HepG2 (cell line): Measurements from ENCODE around the gene STUB1. TPM values are rescaled to one million over a fixed set of nuclear protein-coding genes. Genes with fewer than 3 reads are reported as not detected.
A peak's percentile ranks its signal among the peaks of the same experiment; 100 is the strongest.

Source experiments
- BHLHE40 ChIP-seq: IDR thresholded peaks from 2 replicates; pipeline ENCODE4 v1.6.1; 2011; ENCODE audit warnings: low read length, improper control_type of control experiment
- CHCHD3 ChIP-seq: sonication (generic); formaldehyde crosslinking; IDR thresholded peaks from 2 replicates; pipeline ENCODE4 v1.8.0; 2022; ENCODE audit warnings: mild to moderate bottlenecking, missing genetic modification reagents, moderate library complexity
- CREBL2 ChIP-seq: sonication (generic); formaldehyde crosslinking; IDR thresholded peaks from 2 replicates; pipeline ENCODE4 v1.8.1; 2023; ENCODE audit warnings: missing genetic modification reagents, mild to moderate bottlenecking, borderline replicate concordance
- EED ChIP-seq: sonication (generic); formaldehyde crosslinking; IDR thresholded peaks from 2 replicates; pipeline ENCODE4 v1.5.0; 2020; ENCODE audit warnings: mild to moderate bottlenecking, missing genetic modification reagents
- NFRKB ChIP-seq: fragments of 450-650 bp; IDR thresholded peaks from 2 replicates; pipeline ENCODE4 v1.6.1; 2017
- SALL1 ChIP-seq: sonication (generic); formaldehyde crosslinking; IDR thresholded peaks from 2 replicates; pipeline ENCODE4 v1.8.0; 2022; ENCODE audit warnings: mild to moderate bottlenecking, missing genetic modification reagents
- TBL1XR1 ChIP-seq: fragments of 150-350 bp; IDR thresholded peaks from 2 replicates; pipeline ENCODE4 v1.6.1; 2014; ENCODE audit warnings: borderline replicate concordance, low read length; ENCODE audit not compliant: partially characterized antibody
- ZBTB1 ChIP-seq: sonication (generic); formaldehyde crosslinking; IDR thresholded peaks from 2 replicates; pipeline ENCODE4 v1.4.0; 2020; ENCODE audit warnings: missing genetic modification reagents, borderline replicate concordance
- ZFYVE20 ChIP-seq: sonication (generic); formaldehyde crosslinking; IDR thresholded peaks from 2 replicates; pipeline ENCODE4 v1.8.0; 2023; ENCODE audit warnings: low read depth, mild to moderate bottlenecking, moderate library complexity, missing genetic modification reagents, borderline replicate concordance
- ZKSCAN1 ChIP-seq: fragments of 150-350 bp; IDR thresholded peaks from 2 replicates; pipeline ENCODE4 v1.6.1; 2014; ENCODE audit warnings: low read length
- ZNF256 ChIP-seq: sonication (generic); formaldehyde crosslinking; conservative IDR thresholded peaks from 2 replicates; pipeline ENCODE4 v1.4.0; 2020; ENCODE audit warnings: missing genetic modification reagents
- ZNF318 ChIP-seq: sonication (generic); formaldehyde crosslinking; IDR thresholded peaks from 2 replicates; pipeline ENCODE4 v1.4.0; 2020; ENCODE audit warnings: mild to moderate bottlenecking, missing genetic modification reagents
- ZNF563 ChIP-seq: sonication (generic); formaldehyde crosslinking; IDR thresholded peaks from 2 replicates; pipeline ENCODE4 v1.8.0; 2022; ENCODE audit warnings: mild to moderate bottlenecking, moderate library complexity, missing genetic modification reagents
- ZNF724P ChIP-seq: sonication (generic); formaldehyde crosslinking; IDR thresholded peaks from 2 replicates; pipeline ENCODE4 v1.8.0; 2022; ENCODE audit warnings: missing genetic modification reagents, borderline replicate concordance
- ZNF780A ChIP-seq: sonication (generic); formaldehyde crosslinking; IDR thresholded peaks from 2 replicates; pipeline ENCODE4 v1.8.0; 2022; ENCODE audit warnings: mild to moderate bottlenecking, missing genetic modification reagents, moderate library complexity
- ZSCAN31 ChIP-seq: sonication (generic); formaldehyde crosslinking; IDR thresholded peaks from 2 replicates; pipeline ENCODE4 v1.5.0; 2020; ENCODE audit warnings: low read depth, mild to moderate bottlenecking, missing genetic modification reagents
- polyA plus RNA-seq, 8 experiments: library from polyadenylated mRNA; depleted of rRNA in 3 of 8; stranded (reverse) in 7 of 8; unstranded in 1 of 8; fragments of >200 nt; fragmentation: Illumina TruSeq in 4 of 8; extraction: Trizol in 4 of 8; gene quantifications; 2 replicates each; pipeline versions ENCODE4 v1.2.1 to v1.2.3, GENCODE V29; 2011 to 2016; ENCODE audit warnings: low read depth in 4 of 8, missing spikeins in 1 of 8, mixed read lengths in 1 of 8; ENCODE audit not compliant: insufficient read depth in 1 of 8
- total RNA-seq, 5 experiments: library from RNA; depleted of rRNA; stranded (reverse); fragments of >200 nt; fragmentation: Illumina TruSeq; extraction: Trizol; gene quantifications; 2 replicates each; pipeline ENCODE4 v1.2.3, GENCODE V29; 2016; ENCODE audit warnings: low read depth in 1 of 5
- TF ChIP-seq, protein P1 (sequence below): sonication (generic); formaldehyde crosslinking; IDR thresholded peaks from 2 replicates; pipeline ENCODE4 v1.5.0; 2020; ENCODE audit warnings: mild to moderate bottlenecking, missing genetic modification reagents
- TF ChIP-seq, protein P2 (sequence below): IDR thresholded peaks from 2 replicates; pipeline ENCODE4 v1.6.1; 2016

Gene STUB1
- total and polyA plus RNA-seq, 2 of the 13 experiments (the other 11 are each of a cell fraction or from before 2014, with no cell fraction given) = 52.9 to 78.2 TPM

- TF ChIP-seq, protein P1, sequence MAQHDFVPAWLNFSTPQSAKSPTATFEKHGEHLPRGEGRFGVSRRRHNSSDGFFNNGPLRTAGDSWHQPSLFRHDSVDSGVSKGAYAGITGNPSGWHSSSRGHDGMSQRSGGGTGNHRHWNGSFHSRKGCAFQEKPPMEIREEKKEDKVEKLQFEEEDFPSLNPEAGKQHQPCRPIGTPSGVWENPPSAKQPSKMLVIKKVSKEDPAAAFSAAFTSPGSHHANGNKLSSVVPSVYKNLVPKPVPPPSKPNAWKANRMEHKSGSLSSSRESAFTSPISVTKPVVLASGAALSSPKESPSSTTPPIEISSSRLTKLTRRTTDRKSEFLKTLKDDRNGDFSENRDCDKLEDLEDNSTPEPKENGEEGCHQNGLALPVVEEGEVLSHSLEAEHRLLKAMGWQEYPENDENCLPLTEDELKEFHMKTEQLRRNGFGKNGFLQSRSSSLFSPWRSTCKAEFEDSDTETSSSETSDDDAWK (CRISPR knock-in tag) = no peak
- TF ChIP-seq EED (CRISPR knock-in tag) (no peak), ZNF780A (no peak), ZKSCAN1 (no peak), ZNF563 (peak; percentile 14; the same call in 1 of the 2 replicates), ZNF256 (CRISPR knock-in tag) (no peak), ZNF724P (no peak), CHCHD3 (CRISPR knock-in tag) (no peak), ZNF318 (CRISPR knock-in tag) (no peak), NFRKB (no peak), BHLHE40 (peak; percentile 34; the same call in 1 of the 2 replicates), TBL1XR1 (no peak), SALL1 (CRISPR knock-in tag) (0 out of 2 replicates have a peak, but pooled peaks have one; percentile 27), ZFYVE20 (no peak), CREBL2 (CRISPR knock-in tag) (no peak), ZBTB1 (CRISPR knock-in tag) (no peak), ZSCAN31 (no peak)
- TF ChIP-seq, protein P2, sequence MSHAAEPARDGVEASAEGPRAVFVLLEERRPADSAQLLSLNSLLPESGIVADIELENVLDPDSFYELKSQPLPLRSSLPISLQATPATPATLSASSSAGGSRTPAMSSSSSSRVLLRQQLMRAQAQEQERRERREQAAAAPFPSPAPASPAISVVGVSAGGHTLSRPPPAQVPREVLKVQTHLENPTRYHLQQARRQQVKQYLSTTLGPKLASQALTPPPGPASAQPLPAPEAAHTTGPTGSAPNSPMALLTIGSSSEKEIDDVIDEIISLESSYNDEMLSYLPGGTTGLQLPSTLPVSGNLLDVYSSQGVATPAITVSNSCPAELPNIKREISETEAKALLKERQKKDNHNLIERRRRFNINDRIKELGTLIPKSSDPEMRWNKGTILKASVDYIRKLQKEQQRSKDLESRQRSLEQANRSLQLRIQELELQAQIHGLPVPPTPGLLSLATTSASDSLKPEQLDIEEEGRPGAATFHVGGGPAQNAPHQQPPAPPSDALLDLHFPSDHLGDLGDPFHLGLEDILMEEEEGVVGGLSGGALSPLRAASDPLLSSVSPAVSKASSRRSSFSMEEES (CRISPR knock-in tag) = no peak; the same call in 1 of the 2 replicates
Observed at GRCh38 chr16:679814-680624, at the start of gene STUB1 (continued).
